MM.1S (cell line): ENCODE data around the gene CKS2.

Experiments used
- DNase-seq: peaks from one replicate; pipeline ENCODE4 v3.0.0-alpha.2; 2015
- H2AFZ ChIP-seq: fragments of 300-600 bp; sonication (generic); 2 replicates; pipeline ENCODE4 v1.6.0; 2016; ENCODE audit warnings: antibody characterized with exemption, low read length
- H3F3A ChIP-seq: fragments of 300-600 bp; sonication (generic); 2 replicates; pipeline ENCODE4 v1.6.1; 2016; ENCODE audit warnings: mild to moderate bottlenecking, antibody characterized with exemption, low read length, moderate library complexity, mixed read lengths; ENCODE audit not compliant: insufficient read depth
- H3K27ac ChIP-seq: fragments of 300-600 bp; sonication (generic); 2 replicates; pipeline ENCODE4 v1.5.1; 2016; ENCODE audit warnings: mild to moderate bottlenecking, low read length
- H3K27me3 ChIP-seq: fragments of 300-600 bp; sonication (generic); replicated peaks from 2 replicates; pipeline ENCODE4 v1.6.0; 2016; ENCODE audit warnings: low read length; ENCODE audit not compliant: insufficient read depth
- H3K36me3 ChIP-seq: fragments of 300-600 bp; sonication (generic); replicated peaks from 2 replicates; pipeline ENCODE4 v1.6.1; 2016; ENCODE audit warnings: mild to moderate bottlenecking, low read length, mixed read lengths; ENCODE audit not compliant: insufficient read depth
- H3K4me1 ChIP-seq: fragments of 300-600 bp; sonication (generic); 2 replicates; pipeline ENCODE4 v1.6.1; 2016; ENCODE audit warnings: low read length, mixed read lengths
- H3K4me2 ChIP-seq: fragments of 300-600 bp; sonication (generic); 2 replicates; pipeline ENCODE4 v1.6.0; 2016; ENCODE audit warnings: low read depth, low read length
- H3K4me3 ChIP-seq: fragments of 300-600 bp; sonication (generic); 2 replicates; pipeline ENCODE4 v1.5.1; 2016; ENCODE audit warnings: low read length, mixed read lengths
- H3K79me2 ChIP-seq: fragments of 300-600 bp; sonication (generic); 2 replicates; pipeline ENCODE4 v1.6.1; 2016; ENCODE audit warnings: mixed run types, low read length, mixed read lengths
- H3K9ac ChIP-seq: fragments of 300-600 bp; sonication (generic); 2 replicates; pipeline ENCODE4 v1.6.1; 2016; ENCODE audit warnings: low read length, mixed read lengths
- H3K9me2 ChIP-seq: fragments of 300-600 bp; sonication (generic); replicated peaks from 2 replicates; pipeline ENCODE4 v1.6.1; 2016; ENCODE audit warnings: mild to moderate bottlenecking, low read length, mixed read lengths; ENCODE audit not compliant: insufficient read depth
- H3K9me3 ChIP-seq: fragments of 300-600 bp; sonication (generic); replicated peaks from 2 replicates; pipeline ENCODE4 v1.6.1; 2016; ENCODE audit warnings: mild to moderate bottlenecking, low read length, mixed read lengths; ENCODE audit not compliant: insufficient read depth
- H4K20me1 ChIP-seq: fragments of 300-600 bp; sonication (generic); 2 replicates; pipeline ENCODE4 v1.6.1; 2016; ENCODE audit warnings: mild to moderate bottlenecking, low read length, moderate library complexity, mixed read lengths; ENCODE audit not compliant: insufficient read depth
- EZH2 ChIP-seq: fragments of 300-600 bp; sonication (generic); optimal IDR thresholded peaks from 2 replicates; pipeline ENCODE3; 2017; ENCODE audit warnings: low read depth, mild to moderate bottlenecking, antibody characterized with exemption, low read length, mixed read lengths
- EZH2phosphoT487 ChIP-seq: fragments of 300-600 bp; sonication (generic); IDR thresholded peaks from 2 replicates; pipeline ENCODE4 v1.6.1; 2018; ENCODE audit warnings: antibody characterized with exemption, low read length
- TF ChIP-seq, protein P1 (sequence below): fragments of 300-600 bp; sonication (generic); IDR thresholded peaks from 2 replicates; pipeline ENCODE4 v1.5.1; 2016; ENCODE audit warnings: antibody characterized with exemption, low read length, mixed read lengths

Gene CKS2

DNA sequence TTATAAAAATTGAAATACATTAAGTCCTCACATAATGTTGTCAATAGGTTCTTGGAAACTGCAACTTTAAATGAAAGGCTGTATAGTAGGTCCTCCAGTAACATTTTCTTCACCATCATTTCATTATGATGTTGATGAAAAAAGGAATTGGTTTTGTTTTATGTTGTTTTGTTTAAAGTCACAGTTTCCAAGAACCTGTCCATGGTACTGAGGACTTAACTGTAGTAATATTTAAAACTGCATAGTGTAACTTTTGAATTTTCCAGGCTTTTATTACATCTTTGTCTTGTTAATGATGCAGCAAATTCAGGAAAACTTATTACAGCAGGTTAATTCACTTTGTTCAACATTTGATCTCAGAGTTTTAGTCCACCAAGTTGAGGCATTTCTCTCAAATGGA lies 18.9 kb downstream of the CKS2 start:
- Histone ChIP-seq H3K4me1 (peaks cover 11% of the 10 kb centered on the region; the same call in 1 of the 2 replicates), H3K36me3 (peaks cover 20% of the 10 kb centered on the region)

DNA sequence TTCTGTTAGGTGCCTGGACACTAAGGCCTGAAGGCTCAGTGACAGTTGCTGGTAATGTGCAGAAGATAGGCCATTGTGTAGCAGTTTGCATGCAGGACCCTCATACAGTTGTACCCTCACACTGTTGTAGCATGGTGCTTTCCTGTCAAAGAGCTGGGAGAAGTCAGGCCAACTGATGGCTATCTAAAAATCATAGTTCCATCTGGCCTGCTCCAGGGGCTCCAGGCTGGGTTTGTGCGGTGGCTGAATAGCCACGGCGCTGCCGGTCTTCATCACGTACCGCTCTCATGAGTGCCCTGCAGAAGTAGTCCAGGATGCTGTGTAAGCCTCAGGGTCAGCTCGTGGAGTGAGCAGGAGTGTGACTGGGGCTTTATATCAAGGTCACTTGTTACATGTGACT lies 19.5 kb downstream of the CKS2 start:
- Histone ChIP-seq H3K9ac (no peak overlapping the region), H3K4me3 (no peak overlapping the region), H3K27me3 (no peaks in the 10 kb centered on the region), H3K79me2 (peaks cover 8% of the 10 kb centered on the region), H3K9me3 (no peaks in the 10 kb centered on the region), H3K27ac (no peak overlapping the region), H2AFZ (no peak overlapping the region), H4K20me1 (no peaks in the 10 kb centered on the region), H3K9me2 (no peaks in the 10 kb centered on the region), H3K4me2 (no peak overlapping the region), H3K4me1 (peaks cover 11% of the 10 kb centered on the region; the same call in 1 of the 2 replicates), H3F3A (0 out of 2 replicates have a peak, but pooled peaks cover 4% of the 10 kb centered on the region), H3K36me3 (peaks cover 20% of the 10 kb centered on the region)
- no peak for DNase-seq
- TF ChIP-seq, protein P1, sequence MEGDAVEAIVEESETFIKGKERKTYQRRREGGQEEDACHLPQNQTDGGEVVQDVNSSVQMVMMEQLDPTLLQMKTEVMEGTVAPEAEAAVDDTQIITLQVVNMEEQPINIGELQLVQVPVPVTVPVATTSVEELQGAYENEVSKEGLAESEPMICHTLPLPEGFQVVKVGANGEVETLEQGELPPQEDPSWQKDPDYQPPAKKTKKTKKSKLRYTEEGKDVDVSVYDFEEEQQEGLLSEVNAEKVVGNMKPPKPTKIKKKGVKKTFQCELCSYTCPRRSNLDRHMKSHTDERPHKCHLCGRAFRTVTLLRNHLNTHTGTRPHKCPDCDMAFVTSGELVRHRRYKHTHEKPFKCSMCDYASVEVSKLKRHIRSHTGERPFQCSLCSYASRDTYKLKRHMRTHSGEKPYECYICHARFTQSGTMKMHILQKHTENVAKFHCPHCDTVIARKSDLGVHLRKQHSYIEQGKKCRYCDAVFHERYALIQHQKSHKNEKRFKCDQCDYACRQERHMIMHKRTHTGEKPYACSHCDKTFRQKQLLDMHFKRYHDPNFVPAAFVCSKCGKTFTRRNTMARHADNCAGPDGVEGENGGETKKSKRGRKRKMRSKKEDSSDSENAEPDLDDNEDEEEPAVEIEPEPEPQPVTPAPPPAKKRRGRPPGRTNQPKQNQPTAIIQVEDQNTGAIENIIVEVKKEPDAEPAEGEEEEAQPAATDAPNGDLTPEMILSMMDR, result no peak
- no peak for TF ChIP-seq EZH2phosphoT487
- no peak for TF ChIP-seq EZH2

More for the DNA sequence above, 18.9 kb downstream of the CKS2 start:
- Histone ChIP-seq H3F3A (0 out of 2 replicates have a peak, but pooled peaks cover 4% of the 10 kb centered on the region), H2AFZ (no peak overlapping the region), H3K9me2 (no peaks in the 10 kb centered on the region), H3K4me2 (no peak overlapping the region), H3K9me3 (no peaks in the 10 kb centered on the region), H3K4me3 (no peak overlapping the region), H4K20me1 (no peaks in the 10 kb centered on the region), H3K79me2 (peaks cover 11% of the 10 kb centered on the region), H3K9ac (no peak overlapping the region), H3K27me3 (no peaks in the 10 kb centered on the region), H3K27ac (no peak overlapping the region)
- no peak for DNase-seq
- TF ChIP-seq EZH2phosphoT487 (no peak), EZH2 (no peak)
- TF ChIP-seq, protein P1, result no peak

DNA sequence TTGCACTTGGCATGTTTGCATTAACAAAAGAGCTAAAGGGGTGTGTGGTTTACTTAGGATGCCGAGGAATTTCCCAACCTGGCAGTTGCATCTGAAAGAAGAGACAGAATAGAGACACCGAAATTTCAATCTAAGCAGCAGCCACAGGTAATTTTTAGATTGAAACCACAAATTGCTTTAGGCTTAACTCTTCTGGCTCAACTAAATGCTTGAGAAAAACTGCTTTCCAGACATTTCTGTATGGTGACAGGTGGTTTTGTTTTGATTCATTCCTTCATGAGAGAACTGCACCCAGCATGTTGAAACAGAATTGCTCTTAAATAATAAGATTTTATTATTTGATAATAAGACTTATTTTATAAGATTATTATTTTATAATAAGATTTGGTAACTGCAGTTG lies 28.8 kb downstream of the CKS2 start:
- peaks cover 33% of the 10 kb centered on the region for H3F3A ChIP-seq
- TF ChIP-seq EZH2 (no peak), EZH2phosphoT487 (no peak)
- TF ChIP-seq, protein P1, result no peak
- no peaks in the 10 kb centered on the region for H3K9me3 ChIP-seq
- H3K4me1 ChIP-seq, result peaks cover 43% of the 10 kb centered on the region
- peaks cover 2% of the 10 kb centered on the region; the same call in 1 of the 2 replicates for H3K36me3 ChIP-seq
- H3K9me2 ChIP-seq, result no peaks in the 10 kb centered on the region
- no peaks in the 10 kb centered on the region for H3K27me3 ChIP-seq
- peaks cover 22% of the 10 kb centered on the region for H3K79me2 ChIP-seq
- H3K4me2 ChIP-seq, result peak overlapping the region; percentile 89
- peak overlapping the region; percentile 22; the same call in 1 of the 2 replicates for H3K4me3 ChIP-seq
- no peaks in the 10 kb centered on the region for H4K20me1 ChIP-seq
- peak overlapping the region; percentile 85 for H3K27ac ChIP-seq
- peak; percentile 89 for DNase-seq
- H3K9ac ChIP-seq, result peak overlapping the region; percentile 31
- no peak overlapping the region for H2AFZ ChIP-seq
